ENCODE data around the gene PACRG. TPM values are rescaled to one million over a fixed set of nuclear protein-coding genes. Genes with fewer than 3 reads are reported as not detected.

The PACRG gene
- total and polyA plus RNA-seq, 2 experiments from 2014 or later: 0.83 to 3.7 TPM

GRCh38 chr6:162785632-162786242, 58.0 kb downstream of the PACRG start:
- Histone ChIP-seq H3K27me3 (no peaks in the 10 kb centered on the region), H3K4me3 (no peak overlapping the region), H3K27ac (no peak overlapping the region), H3K36me3 (no peaks in the 10 kb centered on the region), H3K9me3 (ENCODE audit: low read depth) (no peaks in the 10 kb centered on the region), H3K4me1 (ENCODE audit: low read depth) (no peaks in the 10 kb centered on the region)
- TF ChIP-seq CTCF (IDR thresholded peaks at IDR 0.05; ENCODE audit: low read depth, low read length): no peak
- DNase-seq (ENCODE audit: low read depth in 1 of 2, low spot score in 1 of 2): peak; percentile 3 to 20

GRCh38 chr6:162798546-162799266, 70.9 kb downstream of the PACRG start:
- no peak overlapping the region for H3K27ac ChIP-seq
- H3K36me3 ChIP-seq: no peaks in the 10 kb centered on the region
- H3K27me3 ChIP-seq: no peaks in the 10 kb centered on the region
- no peak for DNase-seq (ENCODE audit: low read depth in 1 of 2, low spot score in 1 of 2)
- H3K4me3 ChIP-seq: no peak overlapping the region
- H3K9me3 ChIP-seq (ENCODE audit: low read depth): no peaks in the 10 kb centered on the region
- peaks cover 15% of the 10 kb centered on the region for H3K4me1 ChIP-seq (ENCODE audit: low read depth)
- TF ChIP-seq CTCF (IDR thresholded peaks at IDR 0.05; ENCODE audit: low read depth, low read length): no peak

DNA sequence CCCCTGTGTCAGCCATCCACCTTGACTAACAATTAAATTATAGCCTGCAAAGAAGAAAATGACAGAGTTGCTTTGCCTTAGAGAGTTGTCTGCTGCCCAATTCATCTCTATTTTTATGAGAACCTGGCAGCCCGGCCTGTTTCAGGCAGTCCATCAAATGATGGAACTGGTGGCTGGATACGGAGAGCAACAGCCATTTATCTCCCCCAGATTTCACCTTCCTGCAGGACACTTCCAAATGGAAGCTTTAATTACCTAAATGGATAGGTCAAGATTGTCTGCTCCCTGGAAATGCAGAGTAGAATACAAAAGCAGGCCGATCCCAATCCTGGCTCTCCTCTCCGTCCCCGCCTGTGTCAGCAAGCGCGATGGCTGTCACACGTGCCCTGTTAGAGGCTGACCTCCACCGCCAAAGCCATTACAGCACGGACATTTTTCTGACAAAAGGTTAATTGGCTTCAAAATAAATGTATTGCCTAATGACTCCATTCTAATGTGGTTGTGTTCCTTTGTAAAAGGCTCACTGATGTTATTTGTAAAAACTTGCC, 86.7 kb downstream of the PACRG start:
- H3K9me3 ChIP-seq (ENCODE audit: low read depth): no peaks in the 10 kb centered on the region
- TF ChIP-seq CTCF (IDR thresholded peaks at IDR 0.05; ENCODE audit: low read depth, low read length): no peak
- no peaks in the 10 kb centered on the region for H3K36me3 ChIP-seq
- H3K27ac ChIP-seq: no peak overlapping the region
- no peaks in the 10 kb centered on the region for H3K4me1 ChIP-seq (ENCODE audit: low read depth)
- H3K4me3 ChIP-seq: no peak overlapping the region
- H3K27me3 ChIP-seq: no peaks in the 10 kb centered on the region
- no peak for DNase-seq (ENCODE audit: low read depth in 1 of 2, low spot score in 1 of 2)

DNA sequence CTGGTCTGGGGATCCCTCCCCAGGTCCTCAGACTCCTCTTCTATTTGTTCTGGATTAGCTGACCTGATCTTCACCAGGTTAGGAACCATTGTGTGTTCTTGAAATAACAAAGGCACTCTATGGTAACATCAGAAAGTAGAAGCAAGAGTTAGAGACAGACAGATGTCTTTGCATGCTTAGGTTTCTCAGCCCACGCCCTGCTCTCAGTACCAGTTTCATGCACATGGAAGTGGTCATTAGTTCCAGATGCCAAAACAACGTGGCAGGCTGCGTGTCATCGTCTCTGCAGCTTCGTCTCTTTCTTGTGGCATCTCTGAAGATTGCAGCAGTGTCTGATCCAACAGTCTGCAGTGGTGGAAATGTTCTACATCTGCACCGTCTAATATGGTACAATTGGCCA, 89.4 kb downstream of the PACRG start:
- no peak for DNase-seq (ENCODE audit: low read depth in 1 of 2, low spot score in 1 of 2)
- Histone ChIP-seq H3K27me3 (no peaks in the 10 kb centered on the region), H3K36me3 (no peaks in the 10 kb centered on the region), H3K4me3 (no peak overlapping the region), H3K4me1 (ENCODE audit: low read depth) (no peaks in the 10 kb centered on the region), H3K9me3 (ENCODE audit: low read depth) (no peaks in the 10 kb centered on the region), H3K27ac (no peak overlapping the region)
- no peak for TF ChIP-seq CTCF (IDR thresholded peaks at IDR 0.05; ENCODE audit: low read depth, low read length)

DNA sequence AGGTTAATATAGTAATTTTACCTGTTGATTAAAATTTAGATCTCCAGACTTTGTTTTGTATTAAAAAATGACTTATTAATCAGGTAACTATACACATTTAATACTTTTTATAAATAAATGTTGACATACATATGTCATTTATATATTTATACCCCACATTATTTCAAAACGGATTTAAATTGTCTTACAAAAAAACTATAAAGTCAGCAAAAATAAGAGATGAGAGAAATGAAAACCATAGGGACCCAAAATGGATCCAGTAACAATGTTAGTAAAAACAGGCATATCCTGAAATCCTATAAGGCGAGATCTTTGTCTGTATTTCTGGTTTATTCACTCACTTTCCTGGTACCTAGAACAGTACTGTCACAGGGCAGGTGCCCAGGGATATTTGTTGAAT, 91.5 kb downstream of the PACRG start:
- no peak overlapping the region for H3K27ac ChIP-seq
- no peaks in the 10 kb centered on the region for H3K27me3 ChIP-seq
- TF ChIP-seq CTCF (IDR thresholded peaks at IDR 0.05; ENCODE audit: low read depth, low read length): no peak
- no peaks in the 10 kb centered on the region for H3K36me3 ChIP-seq
- no peak overlapping the region for H3K4me3 ChIP-seq
- no peak for DNase-seq (ENCODE audit: low read depth in 1 of 2, low spot score in 1 of 2)
- no peaks in the 10 kb centered on the region for H3K9me3 ChIP-seq (ENCODE audit: low read depth)
- H3K4me1 ChIP-seq (ENCODE audit: low read depth): no peaks in the 10 kb centered on the region

Measured in cardiac muscle cell (in vitro differentiated cells and primary cell).